Bronchial epithelial cell (primary cell): ENCODE data around the gene MB21D2. TPM values are rescaled to one million over a fixed set of nuclear protein-coding genes. Genes with fewer than 3 reads are reported as not detected.
A peak's percentile ranks its signal among the peaks of the same experiment; 100 is the strongest.
"Not testable (repeated sequence)": the region's sequence is repeated elsewhere in the genome, so short reads cannot be mapped to it uniquely, and the experiment has no call there.

ENCODE experiments used
- DNase-seq: peaks from one replicate; pipeline ENCODE4 v3.0.0-alpha.2; 2010; ENCODE audit warnings: low read depth
- FAIRE-seq: peaks from 2 replicates; lab custom pipeline; 2011; peaks lifted over from hg19 to GRCh38; lab: Jason Lieb, UNC
- H3K27me3 ChIP-seq: 2 replicates; pipeline ENCODE4 v1.5.1; 2011; ENCODE audit warnings: low read length; ENCODE audit not compliant: control insufficient read depth, insufficient read depth
- H3K36me3 ChIP-seq: 2 replicates; pipeline ENCODE4 v1.5.1; 2011; ENCODE audit warnings: low read length; ENCODE audit not compliant: control insufficient read depth, insufficient read depth
- H3K4me3 ChIP-seq: 2 replicates; pipeline ENCODE4 v1.5.1; 2011; ENCODE audit warnings: mild to moderate bottlenecking, low read depth, low read length, control low read depth
- CTCF ChIP-seq: IDR thresholded peaks from 2 replicates; pipeline ENCODE4 v1.5.1; 2011; ENCODE audit warnings: mild to moderate bottlenecking, moderate library complexity, low read length, control low read depth, inconsistent platforms; ENCODE audit not compliant: insufficient read depth, severe bottlenecking
- total RNA-seq: library from RNA; depleted of rRNA; stranded (reverse); fragments of >200 nt; gene quantifications from 2 replicates; pipeline ENCODE4 v1.2.1, GENCODE V29; 2014

The MB21D2 gene
- total RNA-seq, 1 donor from 2014 or later: 9.2 TPM

GRCh38 chr3:192778508-192778907 is 139.1 kb downstream of the MB21D2 start:
- Histone ChIP-seq H3K36me3 (no peaks in the 10 kb centered on the region), H3K4me3 (no peak overlapping the region), H3K27me3 (no peaks in the 10 kb centered on the region)
- TF ChIP-seq CTCF: no peak
- FAIRE-seq: no peak
- no peak for DNase-seq

DNA sequence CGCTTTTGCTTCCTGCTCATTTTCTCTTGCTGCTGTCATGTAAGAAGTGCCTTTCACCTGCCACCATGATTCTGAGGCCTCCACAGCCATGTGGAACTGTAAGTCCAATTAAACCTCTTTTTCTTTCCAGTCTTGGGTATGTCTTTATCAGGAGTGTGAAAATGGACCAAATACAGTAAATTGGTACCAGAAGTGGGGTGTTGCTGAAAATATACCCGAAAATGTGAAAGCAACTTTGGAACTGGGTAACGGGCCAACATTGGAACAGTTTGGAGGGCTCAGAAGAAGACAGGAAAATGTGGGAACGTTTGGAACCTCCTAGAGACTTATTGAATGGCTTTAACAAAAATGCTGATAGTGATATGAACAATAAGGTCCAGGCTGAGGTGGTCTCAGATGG is 143.3 kb downstream of the MB21D2 start:
- not testable (repeated sequence) for H3K27me3 ChIP-seq, FAIRE-seq, DNase-seq

DNA sequence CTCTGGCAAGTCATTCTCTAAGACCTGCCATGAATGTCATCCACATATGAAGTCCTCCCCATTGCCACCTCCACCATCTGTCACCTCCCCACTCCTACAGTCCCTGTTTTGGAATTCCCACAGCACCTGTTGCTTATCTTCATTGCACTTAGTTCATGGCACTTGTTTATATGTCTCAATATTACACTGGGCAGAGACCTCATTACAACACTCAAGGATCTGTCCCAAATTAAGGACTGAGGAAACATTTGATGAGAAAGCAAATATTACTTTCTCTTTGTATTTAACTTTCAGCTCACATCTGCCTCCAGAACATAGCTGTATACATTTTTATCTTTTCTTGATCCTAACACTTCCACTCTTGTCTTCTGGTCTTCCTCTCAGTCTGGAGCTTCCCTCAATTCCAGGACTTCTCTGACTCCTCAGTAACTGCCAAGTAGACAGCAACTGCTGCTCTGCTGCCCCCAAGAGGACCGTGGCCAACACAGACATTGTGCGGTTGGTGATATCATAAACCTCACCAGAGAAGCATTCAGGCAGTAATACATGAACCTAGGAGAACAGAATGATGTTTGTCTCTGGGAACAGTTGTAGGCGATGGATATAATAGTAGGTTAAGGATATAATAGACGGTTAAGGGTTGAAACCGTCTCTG is 145.3 kb downstream of the MB21D2 start:
- peak; percentile 46 for TF ChIP-seq CTCF
- H3K4me3 ChIP-seq: no peak overlapping the region
- no peak for FAIRE-seq
- H3K27me3 ChIP-seq: no peaks in the 10 kb centered on the region
- no peaks in the 10 kb centered on the region for H3K36me3 ChIP-seq
- DNase-seq: peak; percentile 37

More for the DNA sequence above, 143.3 kb downstream of the MB21D2 start:
- H3K4me3 ChIP-seq, H3K36me3 ChIP-seq: not testable (repeated sequence)

- no peak for TF ChIP-seq CTCF
- no peak for FAIRE-seq
- H3K27me3 ChIP-seq: no peaks in the 10 kb centered on the region
- no peak overlapping the region for H3K4me3 ChIP-seq
- no peaks in the 10 kb centered on the region for H3K36me3 ChIP-seq
- DNase-seq: no peak
These were observed 159.0 kb downstream of the MB21D2 start for GRCh38 chr3:192758654-192759053.

- Histone ChIP-seq H3K4me3 (no peak overlapping the region), H3K27me3 (no peaks in the 10 kb centered on the region), H3K36me3 (no peaks in the 10 kb centered on the region)
- no peak for TF ChIP-seq CTCF
- DNase-seq: no peak
- FAIRE-seq: no peak
These were observed 166.5 kb downstream of the MB21D2 start for GRCh38 chr3:192751148-192751547.

DNA sequence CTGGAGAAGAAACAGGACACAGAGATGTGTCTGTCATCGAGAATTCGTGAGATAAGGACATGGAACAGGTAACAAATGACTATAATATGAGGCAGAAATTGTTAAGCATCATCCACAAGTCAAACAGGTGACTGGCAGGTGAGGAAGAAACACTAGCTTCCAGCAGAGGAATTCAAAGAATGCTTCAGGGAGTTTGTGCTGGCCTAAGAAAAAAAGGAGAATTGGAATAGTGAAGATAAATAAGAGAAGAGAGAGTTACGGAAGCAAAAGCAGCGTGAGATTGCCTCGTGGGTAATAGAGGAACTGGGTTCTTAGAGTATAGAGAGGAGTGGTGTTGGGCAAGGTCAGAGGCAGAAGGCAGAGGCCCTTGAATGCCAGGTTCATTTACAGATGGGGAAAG is 167.5 kb downstream of the MB21D2 start:
- Histone ChIP-seq H3K36me3 (no peaks in the 10 kb centered on the region), H3K27me3 (no peaks in the 10 kb centered on the region), H3K4me3 (no peak overlapping the region)
- TF ChIP-seq CTCF: no peak
- FAIRE-seq (no peak), DNase-seq (no peak)
